Measurements from ENCODE around the gene DIAPH2. TPM values are rescaled to one million over a fixed set of nuclear protein-coding genes. Genes with fewer than 3 reads are reported as not detected.

DIAPH2 gene
- total and polyA plus RNA-seq, 4 donors: 7.2 to 57.6 (median 15.5) TPM

DNA sequence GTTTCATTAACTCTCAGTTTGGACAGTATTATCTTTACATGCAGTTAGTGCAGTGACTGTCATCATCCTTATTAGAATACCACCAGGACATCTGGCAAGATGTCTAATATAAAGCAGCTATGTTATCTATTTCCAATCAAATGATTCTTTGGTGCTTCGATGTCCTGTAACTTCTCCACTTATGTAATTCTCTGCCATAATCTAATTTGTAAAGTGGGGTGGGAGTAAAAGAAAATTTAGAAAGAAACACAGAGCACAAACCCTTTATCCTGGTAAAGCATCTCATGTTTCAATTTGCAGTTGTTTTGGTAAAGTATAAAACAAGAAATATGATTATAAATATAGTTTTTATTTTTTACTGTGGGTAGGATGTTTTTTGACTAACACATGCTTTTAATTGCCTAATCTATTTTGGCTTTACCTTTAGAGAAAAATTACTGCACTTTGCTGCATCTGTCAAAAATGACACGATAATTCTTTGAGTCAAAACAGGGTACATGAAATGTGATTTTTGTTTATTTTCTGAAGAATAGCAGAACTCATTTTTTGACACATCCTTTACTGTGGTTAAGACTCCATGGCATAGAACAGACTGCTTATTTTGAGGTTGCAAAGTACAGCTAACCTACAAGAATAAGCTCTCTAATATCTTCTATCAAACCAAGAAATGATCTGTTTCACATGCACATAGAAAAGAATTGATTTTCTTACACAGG is 581.9 kb downstream of the DIAPH2 start:
- Histone ChIP-seq H3K27me3 (ENCODE audit: control insufficient read depth in 3 of 3, insufficient read depth in 3 of 3, low read length in 2 of 3) (peaks cover 0 to 13% (median 3%) of the 10 kb centered on the region in 3 donors), H3K27ac (ENCODE audit: low read depth in 1 of 2, low read length in 1 of 2) (no peak overlapping the region), H3K9ac (ENCODE audit: insufficient read depth in 1 of 2, low read length in 2 of 2) (no peak overlapping the region), H3K4me3 (no peak overlapping the region), H3K4me1 (ENCODE audit: control insufficient read depth in 5 of 5, insufficient read depth in 5 of 5, low read length in 5 of 5) (peaks cover 0 to 7% (median 0%) of the 10 kb centered on the region in 5 donors), H3K36me3 (ENCODE audit: control insufficient read depth in 4 of 4, insufficient read depth in 4 of 4, low read length in 4 of 4) (no peaks in the 10 kb centered on the region), H3K9me3 (ENCODE audit: control insufficient read depth in 4 of 4, insufficient read depth in 3 of 4, low read length in 3 of 4) (no peaks in the 10 kb centered on the region)
- DNase-seq (no peak), ATAC-seq (ENCODE audit: insufficient read depth, low FRiP score) (no peak)
- TF ChIP-seq CTCF (IDR thresholded peaks at IDR 0.05; ENCODE audit: control extremely low read depth, extremely low read depth): no peak
- 77 to 80% methylated on average over 2 of the region's 2 CpGs for WGBS, 2 donors

GRCh38 chrX:97267396-97268181 is 582.9 kb downstream of the DIAPH2 start:
- ATAC-seq (ENCODE audit: insufficient read depth, low FRiP score) (no peak), DNase-seq (peak in 2 of 3 donors; percentile 15 to 27)
- no peak for TF ChIP-seq CTCF (IDR thresholded peaks at IDR 0.05; ENCODE audit: control extremely low read depth, extremely low read depth)
- Histone ChIP-seq H3K4me1 (ENCODE audit: control insufficient read depth in 5 of 5, insufficient read depth in 5 of 5, low read length in 5 of 5) (peaks cover 0 to 7% (median 0%) of the 10 kb centered on the region in 5 donors), H3K4me3 (no peak overlapping the region), H3K27ac (ENCODE audit: low read depth in 1 of 2, low read length in 1 of 2) (no peak overlapping the region), H3K36me3 (ENCODE audit: control insufficient read depth in 4 of 4, insufficient read depth in 4 of 4, low read length in 4 of 4) (no peaks in the 10 kb centered on the region), H3K27me3 (ENCODE audit: control insufficient read depth in 3 of 3, insufficient read depth in 3 of 3, low read length in 2 of 3) (peaks cover 0 to 16% (median 3%) of the 10 kb centered on the region in 3 donors), H3K9me3 (ENCODE audit: control insufficient read depth in 4 of 4, insufficient read depth in 3 of 4, low read length in 3 of 4) (no peaks in the 10 kb centered on the region), H3K9ac (ENCODE audit: insufficient read depth in 1 of 2, low read length in 2 of 2) (no peak overlapping the region)
- 65 to 78% methylated on average over 4 of the region's 4 CpGs for WGBS, 2 donors

DNA sequence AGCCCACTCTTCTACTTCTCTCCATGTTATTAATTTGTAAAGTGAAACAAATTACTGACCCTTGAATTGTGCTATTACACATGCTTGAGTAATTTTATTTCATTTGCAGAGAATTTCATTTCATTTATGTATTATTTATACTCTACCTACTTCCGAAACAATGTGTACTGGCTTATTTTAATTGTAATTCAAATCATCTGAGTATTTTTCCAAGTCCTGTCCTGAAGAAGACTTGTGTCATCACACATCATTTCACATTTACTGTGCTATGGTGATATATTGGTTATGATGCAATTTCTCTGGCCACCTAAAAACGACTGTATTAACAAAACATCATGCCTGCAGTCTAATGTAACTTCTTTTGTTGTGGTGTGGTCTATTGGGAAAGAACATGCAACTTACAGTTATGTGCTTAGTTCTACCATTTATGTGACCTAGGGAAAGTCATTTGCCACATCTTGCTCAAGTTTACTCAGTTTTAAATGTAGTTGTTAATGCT is 583.6 kb downstream of the DIAPH2 start:
- H3K36me3 ChIP-seq (ENCODE audit: control insufficient read depth in 4 of 4, insufficient read depth in 4 of 4, low read length in 4 of 4): no peaks in the 10 kb centered on the region
- H3K4me3 ChIP-seq: no peak overlapping the region
- 52 to 62% methylated on average over 2 of the region's 2 CpGs for WGBS, 2 donors
- no peak for TF ChIP-seq CTCF (IDR thresholded peaks at IDR 0.05; ENCODE audit: control extremely low read depth, extremely low read depth)
- ATAC-seq (ENCODE audit: insufficient read depth, low FRiP score) (no peak), DNase-seq (peak in 1 of 3 donors; percentile 17)
- no peak overlapping the region for H3K27ac ChIP-seq (ENCODE audit: low read depth in 1 of 2, low read length in 1 of 2)
- H3K4me1 ChIP-seq (ENCODE audit: control insufficient read depth in 5 of 5, insufficient read depth in 5 of 5, low read length in 5 of 5): peaks cover 0 to 7% (median 0%) of the 10 kb centered on the region in 5 donors
- H3K9ac ChIP-seq (ENCODE audit: insufficient read depth in 1 of 2, low read length in 2 of 2): no peak overlapping the region
- peaks cover 0 to 12% (median 3%) of the 10 kb centered on the region in 3 donors for H3K27me3 ChIP-seq (ENCODE audit: control insufficient read depth in 3 of 3, insufficient read depth in 3 of 3, low read length in 2 of 3)
- no peaks in the 10 kb centered on the region for H3K9me3 ChIP-seq (ENCODE audit: control insufficient read depth in 4 of 4, insufficient read depth in 3 of 4, low read length in 3 of 4)
